Upper lobe of right lung (tissue), 1 donor: ENCODE results near the gene HEPN1. TPM values are rescaled to one million over a fixed set of nuclear protein-coding genes. Genes with fewer than 3 reads are reported as not detected.

Source experiments
- ATAC-seq: fragments of 200-7000 bp; cut with Tn5 transposase; one replicate; pipeline ENCODE4 v1.9.1; 2020; ENCODE audit warnings: mild to moderate bottlenecking, moderate library complexity
- DNase-seq: peaks from one replicate; pipeline ENCODE4 v3.0.0-alpha.2; 2020
- H3K27ac ChIP-seq: fragments of 200-600 bp; one replicate; pipeline ENCODE4 v1.8.0; 2022
- H3K27me3 ChIP-seq: fragments of 200-600 bp; one replicate; pipeline ENCODE4 v1.8.0; 2022; ENCODE audit warnings: mild to moderate bottlenecking
- H3K36me3 ChIP-seq: fragments of 200-600 bp; one replicate; pipeline ENCODE4 v1.8.0; 2022
- H3K4me1 ChIP-seq: fragments of 200-600 bp; one replicate; pipeline ENCODE4 v1.8.0; 2022
- H3K4me3 ChIP-seq: fragments of 200-600 bp; one replicate; pipeline ENCODE4 v1.8.0; 2022; ENCODE audit warnings: mild to moderate bottlenecking
- H3K9me3 ChIP-seq: fragments of 200-600 bp; one replicate; pipeline ENCODE4 v1.8.0; 2022
- intact Hi-C: fragments of 100-400 bp; cut with DNase I; formaldehyde crosslinking; loops from one replicate; pipeline ENCODE4 v1.11.0; 2022
- total RNA-seq: library from RNA; stranded (reverse); fragmentation: NEBNext Ultra II Directional; extraction: Animal tissue kit (Norgen Biotek cat#: 25700); gene quantifications from one replicate; pipeline ENCODE4 v1.2.1, GENCODE V29; 2021
- TF ChIP-seq, protein P1 (sequence below): fragments of 200-600 bp; IDR thresholded peaks from one replicate; pipeline ENCODE4 v1.8.0; 2022; ENCODE audit warnings: antibody characterized with exemption
- donor health status: DM: no; HTN: yes; CAD: no; lungs with severe emphysema.

Gene HEPN1
- total RNA-seq, 1 donor from 2014 or later, result not detected

DNA sequence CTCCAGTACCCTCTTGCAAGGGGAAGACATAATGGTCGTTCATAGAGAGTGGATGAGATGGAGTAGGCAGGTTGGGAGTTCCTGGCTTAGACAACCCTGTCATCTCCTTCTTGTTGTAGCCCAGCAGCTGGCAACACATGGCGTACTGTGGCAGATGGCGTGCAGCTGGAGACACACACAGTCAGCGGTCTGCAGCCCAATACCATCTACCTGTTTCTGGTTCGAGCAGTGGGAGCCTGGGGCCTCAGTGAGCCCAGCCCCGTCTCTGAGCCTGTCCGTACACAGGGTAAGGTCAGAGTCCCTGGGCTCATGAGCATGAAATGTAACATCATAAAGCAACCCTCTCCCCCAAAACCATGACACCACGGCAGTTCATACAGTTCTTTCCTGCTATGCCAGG lies 45.1 kb upstream of the HEPN1 start:
- Histone ChIP-seq H3K4me1 (peaks cover 6% of the 10 kb centered on the region), H3K4me3 (no peak overlapping the region), H3K36me3 (no peaks in the 10 kb centered on the region), H3K27me3 (peaks cover 41% of the 10 kb centered on the region), H3K9me3 (no peaks in the 10 kb centered on the region), H3K27ac (no peak overlapping the region)
- intact Hi-C loops, result no loop called here
- DNase-seq (no peak), ATAC-seq (no peak)
- TF ChIP-seq, protein P1, sequence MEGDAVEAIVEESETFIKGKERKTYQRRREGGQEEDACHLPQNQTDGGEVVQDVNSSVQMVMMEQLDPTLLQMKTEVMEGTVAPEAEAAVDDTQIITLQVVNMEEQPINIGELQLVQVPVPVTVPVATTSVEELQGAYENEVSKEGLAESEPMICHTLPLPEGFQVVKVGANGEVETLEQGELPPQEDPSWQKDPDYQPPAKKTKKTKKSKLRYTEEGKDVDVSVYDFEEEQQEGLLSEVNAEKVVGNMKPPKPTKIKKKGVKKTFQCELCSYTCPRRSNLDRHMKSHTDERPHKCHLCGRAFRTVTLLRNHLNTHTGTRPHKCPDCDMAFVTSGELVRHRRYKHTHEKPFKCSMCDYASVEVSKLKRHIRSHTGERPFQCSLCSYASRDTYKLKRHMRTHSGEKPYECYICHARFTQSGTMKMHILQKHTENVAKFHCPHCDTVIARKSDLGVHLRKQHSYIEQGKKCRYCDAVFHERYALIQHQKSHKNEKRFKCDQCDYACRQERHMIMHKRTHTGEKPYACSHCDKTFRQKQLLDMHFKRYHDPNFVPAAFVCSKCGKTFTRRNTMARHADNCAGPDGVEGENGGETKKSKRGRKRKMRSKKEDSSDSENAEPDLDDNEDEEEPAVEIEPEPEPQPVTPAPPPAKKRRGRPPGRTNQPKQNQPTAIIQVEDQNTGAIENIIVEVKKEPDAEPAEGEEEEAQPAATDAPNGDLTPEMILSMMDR, result no peak

DNA sequence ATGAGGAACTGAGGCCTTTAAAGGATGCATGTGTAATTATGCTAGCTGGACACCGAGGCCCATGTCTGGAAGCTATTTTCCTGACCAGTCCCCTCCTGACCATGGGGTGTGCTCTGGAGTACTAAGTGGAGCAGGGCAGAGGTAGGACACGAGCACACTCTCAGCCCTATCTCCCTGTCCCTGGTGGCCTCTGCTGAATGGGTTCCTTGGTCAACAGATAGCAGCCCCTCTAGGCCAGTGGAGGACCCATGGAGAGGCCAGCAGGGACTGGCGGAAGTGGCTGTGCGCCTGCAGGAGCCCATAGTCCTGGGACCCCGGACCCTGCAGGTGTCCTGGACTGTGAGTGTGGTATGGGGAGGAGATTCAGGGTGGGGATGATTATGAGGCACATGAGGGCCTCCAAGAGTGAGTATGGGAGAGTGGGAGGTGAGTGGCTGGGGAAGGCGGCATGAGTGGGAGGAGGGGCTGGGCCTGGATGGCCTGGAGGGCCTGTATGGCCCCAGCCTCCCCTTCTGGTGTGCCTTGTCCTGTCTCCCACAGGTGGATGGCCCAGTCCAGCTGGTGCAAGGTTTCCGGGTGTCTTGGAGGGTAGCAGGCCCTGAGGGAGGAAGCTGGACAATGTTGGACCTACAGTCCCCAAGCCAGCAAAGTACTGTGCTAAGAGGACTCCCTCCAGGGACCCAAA lies 44.3 kb upstream of the HEPN1 start:
- ATAC-seq, result no peak
- no peak overlapping the region for H3K27ac ChIP-seq
- H3K27me3 ChIP-seq, result peaks cover 33% of the 10 kb centered on the region
- peaks cover 6% of the 10 kb centered on the region for H3K4me1 ChIP-seq
- H3K36me3 ChIP-seq, result no peaks in the 10 kb centered on the region
- H3K9me3 ChIP-seq, result no peaks in the 10 kb centered on the region
- TF ChIP-seq, protein P1, result no peak
- intact Hi-C loops, result no loop called here
- peak; percentile 62 for DNase-seq
- H3K4me3 ChIP-seq, result no peak overlapping the region

DNA sequence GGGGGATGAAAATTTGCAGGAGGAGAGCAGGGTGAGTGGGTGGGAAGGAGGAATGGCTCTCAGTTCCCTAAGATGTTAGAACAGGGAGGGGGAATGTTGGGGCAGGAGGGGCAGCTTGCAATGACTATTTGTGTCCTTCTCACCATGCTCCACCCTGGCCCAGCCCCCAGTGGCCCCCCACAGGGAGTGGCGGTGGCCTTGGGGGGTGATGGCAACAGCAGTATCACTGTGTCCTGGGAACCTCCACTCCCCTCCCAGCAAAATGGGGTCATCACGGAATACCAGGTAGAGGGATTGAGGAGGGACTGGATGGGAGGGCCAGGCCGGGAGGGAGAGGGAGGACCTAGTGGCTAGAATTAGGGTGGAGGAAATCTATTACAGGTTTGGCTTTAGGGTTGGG lies 43.6 kb upstream of the HEPN1 start:
- DNase-seq (peak; percentile 53), ATAC-seq (no peak)
- Histone ChIP-seq H3K27me3 (peaks cover 27% of the 10 kb centered on the region), H3K9me3 (no peaks in the 10 kb centered on the region), H3K4me1 (peaks cover 6% of the 10 kb centered on the region), H3K27ac (no peak overlapping the region), H3K4me3 (peak overlapping the region; percentile 69), H3K36me3 (no peaks in the 10 kb centered on the region)
- TF ChIP-seq, protein P1, result no peak
- intact Hi-C loops, result no loop called here

DNA sequence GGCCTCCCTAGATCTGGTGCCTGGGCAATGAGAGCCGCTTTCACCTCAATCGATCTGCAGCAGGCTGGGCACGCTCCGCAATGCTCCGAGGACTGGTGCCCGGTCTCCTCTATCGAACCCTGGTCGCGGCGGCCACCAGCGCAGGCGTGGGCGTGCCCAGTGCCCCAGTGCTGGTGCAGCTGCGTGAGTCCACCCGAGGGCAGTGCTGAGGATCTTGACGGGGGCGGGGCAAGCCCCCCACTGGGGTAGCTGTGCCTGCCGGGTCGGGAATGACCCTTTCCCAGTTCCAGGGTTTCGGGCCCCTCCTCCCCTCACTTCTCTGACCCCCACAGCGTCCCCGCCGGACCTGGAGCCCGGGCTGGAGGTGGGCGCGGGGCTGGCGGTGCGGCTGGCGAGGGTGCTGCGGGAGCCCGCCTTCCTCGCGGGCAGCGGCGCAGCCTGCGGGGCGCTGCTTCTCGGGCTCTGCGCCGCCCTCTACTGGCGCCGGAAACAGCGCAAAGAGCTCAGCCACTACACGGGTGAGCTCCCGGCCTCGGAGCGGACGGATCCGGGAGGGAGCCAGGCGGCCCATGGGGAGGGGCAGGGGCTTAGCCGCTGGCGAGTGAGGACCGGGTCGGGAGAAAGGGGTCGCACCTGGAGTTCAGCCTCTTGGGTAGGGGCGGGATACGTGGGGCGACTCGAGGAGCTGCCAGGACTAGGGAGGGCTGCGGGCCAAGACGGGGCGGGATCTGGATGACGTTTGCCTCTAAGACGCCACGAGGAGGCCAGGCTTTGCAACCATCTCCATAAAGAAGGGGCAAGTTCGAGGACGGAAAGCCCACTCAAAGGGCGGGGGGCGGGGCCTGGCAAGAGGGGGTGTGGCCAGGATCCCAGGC lies 42.9 kb upstream of the HEPN1 start:
- H3K27ac ChIP-seq, result peak overlapping the region; percentile 93
- peak; percentile 92 for ATAC-seq
- peaks cover 20% of the 10 kb centered on the region for H3K27me3 ChIP-seq
- H3K9me3 ChIP-seq, result no peaks in the 10 kb centered on the region
- intact Hi-C loops, result no loop called here
- peak; percentile 93 for DNase-seq
- peak overlapping the region; percentile 69 for H3K4me3 ChIP-seq
- no peaks in the 10 kb centered on the region for H3K36me3 ChIP-seq
- H3K4me1 ChIP-seq, result peaks cover 6% of the 10 kb centered on the region
- TF ChIP-seq, protein P1, result peak; percentile 74

DNA sequence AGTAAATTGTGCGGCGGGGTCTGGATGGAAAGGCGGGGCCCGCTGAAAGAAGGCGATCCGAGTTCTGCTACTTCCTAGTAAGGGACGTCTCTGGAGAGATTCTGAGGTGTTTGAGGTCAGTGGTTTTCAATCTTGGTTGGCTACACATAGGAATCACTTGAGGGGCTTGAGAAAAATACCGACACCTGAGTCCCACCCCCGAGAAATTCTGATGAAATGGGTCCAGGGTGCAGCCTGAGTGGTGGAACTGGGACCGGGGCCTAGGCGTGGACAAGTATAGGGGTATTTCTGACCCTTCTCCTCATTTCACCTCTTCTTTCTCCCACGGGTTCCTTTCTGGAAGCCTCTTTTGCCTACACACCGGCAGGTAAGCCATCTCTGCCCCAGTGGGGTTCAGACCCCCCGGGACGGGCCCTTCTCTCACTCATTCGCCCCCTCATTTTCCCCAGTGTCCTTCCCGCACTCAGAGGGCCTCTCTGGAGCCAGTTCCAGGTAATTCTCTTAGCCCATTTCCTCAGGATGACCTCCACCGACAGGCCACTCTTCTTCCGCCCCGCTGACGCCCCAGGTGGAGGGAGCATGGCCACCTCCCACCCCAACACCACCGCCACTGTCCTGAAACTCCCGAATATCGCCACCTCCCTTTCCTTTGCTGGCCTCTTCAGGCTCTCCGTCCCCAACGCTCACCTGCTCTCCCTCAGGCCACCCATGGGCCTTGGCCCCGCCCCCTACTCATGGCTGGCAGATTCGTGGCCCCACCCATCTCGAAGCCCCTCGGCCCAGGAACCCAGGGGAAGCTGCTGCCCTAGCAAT lies 42.0 kb upstream of the HEPN1 start:
- Histone ChIP-seq H3K27me3 (peaks cover 13% of the 10 kb centered on the region), H3K9me3 (no peaks in the 10 kb centered on the region), H3K4me3 (peak overlapping the region; percentile 69), H3K4me1 (peaks cover 6% of the 10 kb centered on the region), H3K36me3 (no peaks in the 10 kb centered on the region), H3K27ac (peak overlapping the region; percentile 93)
- DNase-seq (peak; percentile 71), ATAC-seq (no peak)
- intact Hi-C loops, result no loop called here
- TF ChIP-seq, protein P1, result no peak
